GM12874 (cell line): ENCODE data around the gene ZSWIM7.

Experiments
- TF ChIP-seq, protein P1 (sequence below): IDR thresholded peaks from 2 replicates; pipeline ENCODE4 v1.5.1; 2011; ENCODE audit warnings: low read depth, mild to moderate bottlenecking, control low read depth, low read length, moderate library complexity; ENCODE audit not compliant: insufficient read depth

ZSWIM7 gene

DNA sequence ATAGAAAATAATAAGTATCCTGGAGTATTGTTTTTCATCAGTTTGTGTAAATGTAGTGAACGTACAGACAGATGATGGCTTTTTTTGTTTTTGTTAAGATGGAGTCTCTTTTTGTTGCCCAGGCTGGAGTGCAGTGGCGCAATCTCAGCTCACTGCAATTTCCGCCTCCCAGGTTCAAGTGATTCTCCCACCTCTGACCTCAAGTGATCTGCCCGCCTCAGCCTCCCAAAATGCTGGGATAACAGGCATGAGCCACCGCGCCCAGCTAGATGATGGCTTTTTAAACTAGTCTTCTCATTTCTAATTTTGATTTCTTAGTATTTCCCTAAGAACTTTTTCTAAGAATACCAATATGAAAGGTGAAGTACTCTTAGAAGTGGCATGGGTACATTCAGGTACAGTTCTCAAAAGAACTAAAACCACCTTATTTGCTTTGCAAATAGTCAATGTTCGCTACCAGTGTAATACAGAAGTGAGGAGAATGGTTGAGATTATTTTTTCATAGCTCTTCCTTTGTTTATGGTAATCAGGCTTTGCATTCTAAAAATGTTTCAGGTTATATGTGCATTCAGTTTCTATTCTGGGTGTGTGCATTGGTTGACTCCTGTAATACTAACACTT is 34.3 kb upstream of the ZSWIM7 start:
- TF ChIP-seq, protein P1, sequence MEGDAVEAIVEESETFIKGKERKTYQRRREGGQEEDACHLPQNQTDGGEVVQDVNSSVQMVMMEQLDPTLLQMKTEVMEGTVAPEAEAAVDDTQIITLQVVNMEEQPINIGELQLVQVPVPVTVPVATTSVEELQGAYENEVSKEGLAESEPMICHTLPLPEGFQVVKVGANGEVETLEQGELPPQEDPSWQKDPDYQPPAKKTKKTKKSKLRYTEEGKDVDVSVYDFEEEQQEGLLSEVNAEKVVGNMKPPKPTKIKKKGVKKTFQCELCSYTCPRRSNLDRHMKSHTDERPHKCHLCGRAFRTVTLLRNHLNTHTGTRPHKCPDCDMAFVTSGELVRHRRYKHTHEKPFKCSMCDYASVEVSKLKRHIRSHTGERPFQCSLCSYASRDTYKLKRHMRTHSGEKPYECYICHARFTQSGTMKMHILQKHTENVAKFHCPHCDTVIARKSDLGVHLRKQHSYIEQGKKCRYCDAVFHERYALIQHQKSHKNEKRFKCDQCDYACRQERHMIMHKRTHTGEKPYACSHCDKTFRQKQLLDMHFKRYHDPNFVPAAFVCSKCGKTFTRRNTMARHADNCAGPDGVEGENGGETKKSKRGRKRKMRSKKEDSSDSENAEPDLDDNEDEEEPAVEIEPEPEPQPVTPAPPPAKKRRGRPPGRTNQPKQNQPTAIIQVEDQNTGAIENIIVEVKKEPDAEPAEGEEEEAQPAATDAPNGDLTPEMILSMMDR = no peak

DNA sequence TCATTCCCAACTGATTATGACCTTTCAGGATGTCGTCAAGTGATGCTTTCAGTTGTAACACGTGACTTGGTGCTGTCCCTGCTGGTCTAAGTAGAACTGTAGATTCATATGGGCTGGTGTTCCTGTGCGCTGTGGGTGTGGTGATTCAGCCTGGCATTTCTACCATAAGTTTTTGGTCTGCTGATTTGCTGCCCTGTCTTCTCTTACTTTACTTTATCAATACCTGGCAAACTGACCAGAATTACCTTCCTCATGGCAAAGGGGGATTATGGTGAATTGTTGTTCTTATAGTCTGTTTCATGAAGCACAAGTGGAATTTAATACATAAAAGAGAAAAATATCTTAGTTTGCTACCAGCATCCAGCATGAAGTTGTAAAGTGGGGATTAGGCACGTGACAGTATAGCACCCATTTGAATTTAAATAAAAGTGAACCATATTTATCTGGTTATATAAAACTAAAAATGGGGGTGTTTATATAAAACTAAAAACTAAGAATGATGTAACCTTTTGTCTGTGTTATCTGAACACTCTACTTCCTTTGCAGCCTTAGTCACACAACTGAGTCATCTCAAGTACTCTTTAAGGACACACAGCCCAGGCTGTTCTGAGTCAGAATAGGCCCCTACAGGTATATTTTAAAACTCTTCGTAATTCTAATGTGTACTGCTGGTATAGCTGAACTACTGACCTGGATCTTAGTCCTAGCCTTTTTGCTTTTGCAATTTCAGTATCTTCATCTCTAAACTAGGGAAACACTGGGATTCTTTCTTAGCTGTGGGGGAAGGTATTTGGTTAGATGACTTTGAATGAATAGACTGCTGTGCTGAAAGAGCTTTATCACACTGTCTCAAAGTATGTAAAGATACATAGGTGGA is 28.4 kb upstream of the ZSWIM7 start:
- TF ChIP-seq, protein P1 = no peak

DNA sequence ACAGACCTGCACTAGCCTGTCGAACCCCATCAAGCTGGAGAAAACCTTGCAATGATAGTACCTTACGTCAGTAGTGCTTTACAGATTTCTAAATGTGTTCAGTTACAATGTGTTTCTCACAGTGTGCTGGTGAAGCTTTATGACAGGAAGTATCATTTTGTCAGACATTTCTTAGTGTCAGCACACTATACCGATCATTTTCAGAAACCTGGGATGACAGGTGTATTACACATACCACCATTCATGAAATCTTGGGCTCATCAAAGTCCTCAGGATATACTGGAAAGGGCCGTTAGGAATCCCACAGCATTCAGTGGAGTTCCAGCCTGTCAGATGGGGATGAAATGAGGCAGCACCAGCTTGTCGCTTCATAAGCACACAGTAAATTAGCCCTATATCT is 27.4 kb upstream of the ZSWIM7 start:
- TF ChIP-seq, protein P1 = no peak

DNA sequence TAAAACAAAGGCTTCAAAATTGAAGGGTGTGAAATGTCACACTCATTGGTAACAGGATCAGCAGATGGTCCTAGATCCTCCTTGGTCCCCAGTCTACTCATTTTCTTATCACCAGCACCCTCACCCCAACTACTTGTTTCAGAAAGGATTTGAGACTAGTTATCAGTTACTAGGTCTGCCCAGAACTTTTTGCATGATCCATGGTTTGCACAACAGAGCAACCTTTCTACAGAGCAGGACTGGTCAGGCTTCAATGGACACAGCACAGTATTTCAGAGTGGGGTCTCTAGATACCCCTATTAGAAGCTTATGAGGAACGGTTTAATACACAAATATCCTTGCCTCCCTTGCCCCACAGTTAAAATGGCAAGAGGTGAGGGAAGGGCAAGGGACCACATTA is 25.7 kb upstream of the ZSWIM7 start:
- TF ChIP-seq, protein P1 = no peak

DNA sequence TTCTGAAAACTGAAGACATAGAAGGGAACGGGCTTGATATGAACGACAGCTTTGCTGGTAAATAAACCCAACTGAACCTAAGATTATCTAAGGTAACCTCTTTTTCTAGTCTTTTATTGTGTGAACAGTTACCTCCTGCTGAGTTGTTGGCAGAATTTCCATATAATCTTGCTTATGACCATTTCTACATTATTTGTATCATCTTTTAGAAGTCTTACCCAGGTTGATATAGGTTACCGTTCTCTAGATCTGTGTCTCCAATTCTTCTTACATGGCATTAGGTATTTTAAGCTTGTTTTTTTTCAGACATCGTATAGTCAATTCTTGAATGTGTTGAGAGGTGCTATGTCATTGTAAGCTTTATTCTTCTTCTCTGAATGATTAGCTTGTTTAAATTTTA is 24.4 kb upstream of the ZSWIM7 start:
- TF ChIP-seq, protein P1 = no peak

DNA sequence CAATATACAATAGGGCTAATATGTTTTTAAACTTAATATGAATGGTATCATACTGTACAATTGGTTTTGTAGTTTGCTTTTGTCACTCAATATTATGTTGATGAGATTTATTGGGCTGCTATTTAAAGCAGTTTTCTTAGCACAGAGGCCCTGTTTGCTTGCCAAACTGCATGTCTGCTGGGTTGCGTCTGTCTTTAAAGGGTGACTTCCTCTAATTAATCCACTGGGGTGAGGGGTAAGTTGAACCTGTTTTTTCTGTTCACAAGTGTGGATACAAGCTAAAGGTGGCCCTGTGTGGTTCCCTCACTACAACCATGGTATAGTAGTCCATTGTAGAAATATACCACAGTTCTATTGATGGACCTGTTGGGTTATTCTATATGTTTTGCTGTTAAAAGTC is 19.8 kb upstream of the ZSWIM7 start:
- TF ChIP-seq, protein P1 = no peak

DNA sequence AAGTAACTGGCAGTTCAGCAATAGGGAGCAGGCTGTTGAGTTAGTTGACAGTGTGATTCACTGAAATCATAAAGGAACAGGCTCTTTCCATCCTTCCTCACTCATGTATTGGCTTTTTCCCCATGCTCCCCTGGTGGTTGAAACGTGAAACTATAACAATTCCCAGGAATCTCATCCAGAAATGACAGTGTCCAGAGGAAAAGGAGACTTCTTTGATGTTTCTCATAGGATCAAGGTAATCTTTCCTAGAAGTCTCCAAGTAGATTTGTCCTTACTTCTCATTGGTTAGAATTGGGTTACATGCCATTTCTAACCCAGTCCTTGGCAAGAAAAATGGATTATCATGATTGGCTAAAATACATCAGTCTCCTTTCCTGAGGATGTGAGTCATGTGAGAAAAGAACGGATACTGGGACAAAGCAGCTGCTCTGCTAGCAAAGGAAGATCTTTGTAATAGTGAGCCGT is 14.5 kb upstream of the ZSWIM7 start:
- TF ChIP-seq, protein P1 = no peak
